Measurements from ENCODE around the gene MTA3.
A peak's percentile ranks its signal among the peaks of the same experiment; 100 is the strongest.
"Not testable (repeated sequence)": the region's sequence is repeated elsewhere in the genome, so short reads cannot be mapped to it uniquely, and the experiment has no call there.

The MTA3 gene

DNA sequence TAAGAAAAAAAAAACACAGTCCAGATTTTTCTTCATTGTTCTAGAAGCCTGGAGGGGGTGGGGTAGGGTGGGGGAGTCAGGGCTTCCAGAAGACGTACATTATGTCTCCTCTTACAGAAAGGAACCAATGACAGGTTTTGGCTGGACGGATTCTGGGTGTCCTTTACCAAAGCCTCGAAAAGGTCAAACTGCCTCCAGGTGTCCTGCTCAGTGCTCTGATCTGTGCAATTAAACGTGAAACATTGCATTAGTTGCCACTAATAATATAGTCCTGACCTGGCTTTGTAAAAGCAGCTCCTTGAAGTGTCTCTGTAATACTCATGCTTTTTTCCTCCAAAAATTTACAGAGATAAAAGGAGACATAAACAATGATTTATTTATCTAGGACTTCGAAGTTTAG lies 11.1 kb upstream of the MTA3 start:
- Mint-ChIP-seq H3K4me3 (no peak overlapping the region), H3K4me1 (ENCODE audit: low read depth) (no peaks in the 10 kb centered on the region), H3K27ac (no peak overlapping the region), H3K36me3 (no peaks in the 10 kb centered on the region), H3K9me3 (ENCODE audit: low read depth) (no peaks in the 10 kb centered on the region), H3K27me3 (no peaks in the 10 kb centered on the region)

DNA sequence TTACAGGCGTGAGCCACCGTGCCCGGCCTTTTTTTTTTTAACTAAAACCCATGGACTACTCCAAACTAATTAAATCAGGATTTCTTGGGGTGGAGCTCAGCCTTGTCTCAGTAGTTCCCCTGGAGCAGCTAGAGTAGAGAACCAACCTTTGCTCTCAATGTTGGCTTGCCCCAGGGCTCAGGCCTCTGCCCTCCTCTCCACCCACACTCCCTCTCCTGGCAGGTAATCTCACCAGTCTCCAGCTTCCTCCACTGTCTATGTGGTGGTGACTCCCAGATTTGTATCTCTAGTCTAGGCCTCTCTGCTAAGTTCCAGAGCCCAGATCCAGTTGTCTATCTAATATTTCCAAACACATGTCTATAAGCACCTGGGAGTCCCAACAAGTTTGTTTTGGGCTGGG lies 9.6 kb upstream of the MTA3 start:
- Mint-ChIP-seq H3K36me3 (no peaks in the 10 kb centered on the region), H3K27me3 (no peaks in the 10 kb centered on the region), H3K4me3 (no peak overlapping the region), H3K4me1 (ENCODE audit: low read depth) (no peaks in the 10 kb centered on the region), H3K9me3 (ENCODE audit: low read depth) (no peaks in the 10 kb centered on the region), H3K27ac (no peak overlapping the region)

DNA sequence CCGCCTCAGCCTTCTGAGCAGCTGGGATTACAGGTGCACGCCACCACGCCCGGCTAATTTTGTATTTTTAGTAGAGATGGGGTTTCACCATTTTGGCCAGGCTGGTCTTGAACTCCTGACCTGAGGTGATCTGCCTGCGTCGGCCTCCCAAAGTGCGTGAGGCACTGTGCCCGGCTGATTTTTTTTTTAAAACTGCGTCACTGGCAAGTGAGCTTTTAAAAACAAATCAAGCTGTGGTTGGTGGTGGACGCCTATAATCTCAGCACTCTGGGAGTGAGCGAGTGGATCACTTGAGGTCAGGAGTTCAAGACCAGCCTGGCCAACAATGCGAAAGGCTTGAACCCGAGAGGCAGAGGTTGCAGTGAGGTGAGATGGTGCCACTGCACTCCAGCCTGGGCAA lies 8.3 kb upstream of the MTA3 start:
- not testable (repeated sequence) for H3K27ac Mint-ChIP-seq; H3K36me3 Mint-ChIP-seq; H3K27me3 Mint-ChIP-seq; H3K4me3 Mint-ChIP-seq; H3K9me3 Mint-ChIP-seq (ENCODE audit: low read depth); H3K4me1 Mint-ChIP-seq (ENCODE audit: low read depth)

DNA sequence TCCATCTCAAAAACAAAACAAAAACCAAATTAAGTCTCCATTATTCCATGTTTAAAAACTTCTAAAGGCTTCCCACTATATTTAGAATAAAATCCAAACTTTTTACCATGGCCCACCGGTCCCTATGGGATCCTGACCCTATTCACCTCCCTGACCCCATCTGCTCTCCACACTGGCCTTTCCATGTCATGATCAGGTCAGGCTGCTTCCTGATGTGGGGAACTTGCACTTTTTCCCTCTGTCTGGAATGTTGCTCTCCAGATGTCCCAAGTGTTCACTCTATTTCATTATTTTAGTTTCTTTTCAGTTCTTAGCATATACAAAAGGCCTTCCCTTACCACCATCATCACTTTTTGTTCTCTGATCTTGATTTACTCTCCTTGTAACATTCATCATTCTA lies 7.5 kb upstream of the MTA3 start:
- H3K27me3 Mint-ChIP-seq, result no peaks in the 10 kb centered on the region
- no peaks in the 10 kb centered on the region for H3K36me3 Mint-ChIP-seq
- no peak overlapping the region for H3K27ac Mint-ChIP-seq
- H3K4me1 Mint-ChIP-seq (ENCODE audit: low read depth), result no peaks in the 10 kb centered on the region
- H3K9me3 Mint-ChIP-seq (ENCODE audit: low read depth), result no peaks in the 10 kb centered on the region
- no peak overlapping the region for H3K4me3 Mint-ChIP-seq

DNA sequence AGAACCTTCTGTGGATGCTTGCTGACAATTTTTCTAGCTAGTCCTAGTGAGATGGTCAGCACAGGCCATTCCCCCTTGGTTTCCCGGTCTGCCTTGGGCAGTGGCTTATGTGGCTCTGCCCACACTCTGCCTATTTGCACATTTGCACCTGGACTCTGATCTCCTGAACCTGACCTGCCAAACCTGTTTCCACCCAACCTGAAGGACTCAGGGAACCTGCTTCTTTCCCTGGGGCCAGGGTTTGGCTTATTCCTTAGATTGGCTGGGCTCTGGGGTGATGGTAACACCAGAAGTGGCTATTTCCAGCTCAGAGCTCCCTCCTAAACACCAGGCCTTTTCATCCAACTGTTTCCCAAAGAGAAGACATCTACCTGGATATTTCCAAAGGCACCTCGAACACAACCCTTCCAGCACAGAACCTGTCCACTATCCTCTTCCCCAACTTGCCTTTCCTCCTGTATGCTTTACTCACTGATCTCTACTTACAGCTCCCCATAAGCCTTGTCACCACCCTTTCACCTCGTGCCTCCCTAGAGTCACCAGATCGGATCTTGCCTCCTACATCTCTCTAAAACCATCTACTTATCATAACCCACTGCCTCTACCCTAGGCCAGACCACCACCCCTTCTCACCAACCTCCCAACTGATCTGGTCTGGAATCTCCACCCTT lies 5.8 kb upstream of the MTA3 start:
- H3K27me3 Mint-ChIP-seq, result no peaks in the 10 kb centered on the region
- H3K4me1 Mint-ChIP-seq (ENCODE audit: low read depth), result peaks cover 17% of the 10 kb centered on the region
- no peaks in the 10 kb centered on the region for H3K36me3 Mint-ChIP-seq
- no peak overlapping the region for H3K27ac Mint-ChIP-seq
- no peaks in the 10 kb centered on the region for H3K9me3 Mint-ChIP-seq (ENCODE audit: low read depth)
- H3K4me3 Mint-ChIP-seq, result no peak overlapping the region

DNA sequence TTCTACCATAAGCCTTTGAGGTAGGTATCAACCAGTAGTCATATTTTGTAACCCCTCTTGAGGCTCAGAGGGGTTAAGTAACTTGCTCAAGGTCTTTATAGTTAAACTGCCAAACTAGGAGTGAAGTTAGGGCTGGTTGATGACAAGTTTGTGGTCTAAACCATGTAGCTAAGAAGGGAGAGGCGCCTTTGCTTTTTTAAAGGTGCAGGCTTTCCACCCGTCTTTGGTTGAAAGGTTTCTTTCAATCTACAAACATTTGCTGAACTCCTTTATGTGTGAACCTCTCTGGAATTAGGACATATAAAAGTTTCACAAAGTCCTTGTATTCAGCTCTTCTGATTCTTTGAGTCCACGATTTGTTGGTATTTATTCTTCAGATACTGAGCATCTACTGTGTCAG lies 2.4 kb upstream of the MTA3 start:
- Mint-ChIP-seq H3K27ac (peak overlapping the region; percentile 13), H3K27me3 (no peaks in the 10 kb centered on the region)

DNA sequence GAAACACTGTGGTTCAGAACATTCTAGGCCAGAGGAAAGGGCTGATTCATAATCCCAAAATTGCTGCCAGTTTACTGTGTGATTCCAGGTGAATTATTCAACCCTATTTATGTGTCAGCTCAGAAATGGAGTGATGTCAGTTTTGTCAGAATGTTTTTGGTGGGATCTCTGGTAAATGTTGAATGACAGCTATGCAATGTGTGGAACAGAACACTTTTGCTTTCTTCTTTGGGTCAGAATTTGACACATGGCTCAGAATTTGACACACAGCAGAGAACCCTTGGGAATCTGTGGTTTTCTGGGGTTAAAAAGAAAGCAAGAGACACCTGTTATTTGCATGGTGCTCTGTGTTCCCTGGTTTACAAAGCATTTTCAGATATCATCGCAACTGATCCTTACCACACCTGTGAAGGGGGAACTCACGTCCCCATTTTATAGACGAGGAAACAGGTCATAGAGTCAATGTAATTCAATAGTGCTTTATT lies 1.6 kb upstream of the MTA3 start:
- H3K27ac Mint-ChIP-seq, result peak overlapping the region; percentile 13

More for the DNA sequence above, 2.4 kb upstream of the MTA3 start:
- Mint-ChIP-seq H3K36me3 (no peaks in the 10 kb centered on the region), H3K4me1 (ENCODE audit: low read depth) (peaks cover 31% of the 10 kb centered on the region), H3K9me3 (ENCODE audit: low read depth) (no peaks in the 10 kb centered on the region), H3K4me3 (no peak overlapping the region)

DNA sequence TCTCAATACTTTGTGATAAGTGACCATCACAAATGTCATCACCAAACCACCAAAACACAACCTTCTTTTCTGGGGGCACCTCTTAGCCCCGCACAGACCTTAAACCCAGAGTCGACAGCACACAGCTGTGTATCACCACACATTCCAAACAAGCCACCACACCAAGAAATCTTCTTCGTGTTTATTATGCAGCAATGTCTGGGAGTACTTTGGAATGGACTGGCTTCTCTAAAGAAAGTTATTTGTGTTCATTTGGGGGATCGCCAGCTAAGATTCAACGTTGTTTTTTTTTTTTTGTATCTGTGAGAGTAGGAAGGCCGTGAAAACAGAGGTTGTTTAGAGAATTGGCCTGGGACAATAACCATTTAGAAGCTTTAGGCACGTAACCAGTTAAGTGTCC lies 1.1 kb upstream of the MTA3 start:
- H3K27me3 Mint-ChIP-seq, result no peaks in the 10 kb centered on the region
- H3K4me1 Mint-ChIP-seq (ENCODE audit: low read depth), result peaks cover 31% of the 10 kb centered on the region
- H3K9me3 Mint-ChIP-seq (ENCODE audit: low read depth), result no peaks in the 10 kb centered on the region
- peak overlapping the region; percentile 77 for H3K4me3 Mint-ChIP-seq
- peak overlapping the region; percentile 13 for H3K27ac Mint-ChIP-seq
- H3K36me3 Mint-ChIP-seq, result no peaks in the 10 kb centered on the region

More for the DNA sequence above, 1.6 kb upstream of the MTA3 start:
- no peaks in the 10 kb centered on the region for H3K36me3 Mint-ChIP-seq
- H3K27me3 Mint-ChIP-seq, result no peaks in the 10 kb centered on the region
- no peaks in the 10 kb centered on the region for H3K9me3 Mint-ChIP-seq (ENCODE audit: low read depth)
- H3K4me1 Mint-ChIP-seq (ENCODE audit: low read depth), result peaks cover 31% of the 10 kb centered on the region
- peak overlapping the region; percentile 77 for H3K4me3 Mint-ChIP-seq

DNA sequence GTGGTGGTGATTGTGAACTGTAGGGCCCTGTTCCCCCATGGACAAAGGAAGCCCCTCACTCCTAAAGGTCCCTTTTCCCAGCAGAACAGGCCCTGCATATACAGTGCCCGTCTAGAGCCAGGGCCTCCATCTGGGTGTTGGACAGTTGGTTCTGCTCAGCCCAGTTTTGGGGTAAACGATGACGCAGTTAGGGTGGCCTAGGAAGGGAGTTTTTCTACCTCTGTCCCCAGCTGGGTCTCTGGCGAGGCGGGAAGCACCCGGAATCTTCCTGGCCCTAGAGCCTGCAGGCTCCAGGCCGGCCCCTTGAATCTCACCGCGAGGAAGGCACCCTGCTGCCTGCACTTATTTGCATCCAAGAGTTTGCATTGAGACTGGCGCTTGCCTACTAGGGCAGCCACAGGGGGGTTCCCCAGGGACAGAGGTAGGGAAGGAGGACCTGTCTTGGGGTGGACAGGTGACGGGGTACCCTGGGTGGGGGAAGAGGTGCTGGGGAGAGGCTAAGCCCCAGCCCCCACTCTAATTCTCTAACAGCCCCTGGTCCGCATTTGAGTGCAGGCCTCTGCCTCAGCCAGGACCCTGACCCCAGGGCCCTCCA lies 529 bp upstream of the MTA3 start:
- no peaks in the 10 kb centered on the region for H3K9me3 Mint-ChIP-seq (ENCODE audit: low read depth)
- peak overlapping the region; percentile 73 for H3K27ac Mint-ChIP-seq
- H3K36me3 Mint-ChIP-seq, result no peaks in the 10 kb centered on the region
- H3K4me1 Mint-ChIP-seq (ENCODE audit: low read depth), result peaks cover 31% of the 10 kb centered on the region
- peak overlapping the region; percentile 77 for H3K4me3 Mint-ChIP-seq
- no peaks in the 10 kb centered on the region for H3K27me3 Mint-ChIP-seq

DNA sequence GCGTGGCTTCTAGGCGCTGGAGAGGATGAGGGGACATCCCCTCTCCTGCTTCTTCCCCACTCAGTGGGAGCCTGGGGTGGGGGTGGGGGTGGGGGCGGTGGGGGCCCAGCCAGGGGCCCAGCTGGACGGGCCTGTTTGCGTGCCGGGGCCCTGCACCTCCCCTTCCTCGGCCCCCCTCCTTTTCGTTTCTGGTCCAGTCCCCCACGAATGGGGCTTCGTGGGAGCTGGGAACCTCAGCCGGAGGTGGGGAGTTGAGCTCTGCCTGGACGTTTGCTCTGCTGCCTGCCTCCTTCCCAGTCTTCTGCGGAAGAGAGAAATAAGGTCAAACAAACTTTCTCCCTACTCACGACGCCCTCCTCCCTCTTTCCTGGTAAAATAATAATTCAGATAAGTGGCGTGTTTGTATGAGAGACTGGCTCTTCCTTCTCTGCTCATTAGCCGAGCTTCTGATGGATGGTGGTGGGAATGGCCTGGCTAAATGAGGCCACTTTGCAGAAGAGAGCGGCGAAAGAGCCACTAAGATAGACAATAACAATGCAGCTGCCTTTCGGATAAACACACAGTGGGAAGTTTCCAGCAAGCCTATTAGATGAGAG lies 782 bp downstream of the MTA3 start:
- H3K27me3 Mint-ChIP-seq, result no peaks in the 10 kb centered on the region
- peaks cover 2% of the 10 kb centered on the region for H3K36me3 Mint-ChIP-seq
- peak overlapping the region; percentile 95 for H3K4me3 Mint-ChIP-seq
- H3K4me1 Mint-ChIP-seq (ENCODE audit: low read depth), result peaks cover 33% of the 10 kb centered on the region
- no peaks in the 10 kb centered on the region for H3K9me3 Mint-ChIP-seq (ENCODE audit: low read depth)
- peak overlapping the region; percentile 98 for H3K27ac Mint-ChIP-seq

DNA sequence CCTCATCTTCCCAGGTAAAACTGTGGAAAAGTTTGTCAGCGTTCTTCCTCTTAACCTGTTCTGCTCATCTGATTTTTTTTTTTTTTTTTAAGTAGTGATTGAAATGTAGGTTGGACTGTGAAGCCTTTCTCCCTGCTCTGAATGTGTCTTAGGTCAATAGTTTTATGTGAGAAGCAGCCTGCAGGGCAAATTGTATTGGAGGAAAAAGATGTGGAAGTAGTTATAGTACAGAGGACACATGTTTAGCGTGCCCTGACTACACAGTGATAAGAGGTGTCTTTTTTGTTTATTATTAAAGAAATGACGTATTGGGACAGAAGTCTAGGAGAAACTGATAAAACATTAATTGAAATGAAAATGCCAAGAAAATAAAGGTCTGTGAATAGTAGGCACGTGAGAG lies 1.5 kb downstream of the MTA3 start:
- H3K36me3 Mint-ChIP-seq, result peaks cover 2% of the 10 kb centered on the region
- no peaks in the 10 kb centered on the region for H3K9me3 Mint-ChIP-seq (ENCODE audit: low read depth)
- H3K4me1 Mint-ChIP-seq (ENCODE audit: low read depth), result peaks cover 38% of the 10 kb centered on the region
- H3K27ac Mint-ChIP-seq, result peak overlapping the region; percentile 82
- H3K4me3 Mint-ChIP-seq, result peak overlapping the region; percentile 95
- no peaks in the 10 kb centered on the region for H3K27me3 Mint-ChIP-seq

DNA sequence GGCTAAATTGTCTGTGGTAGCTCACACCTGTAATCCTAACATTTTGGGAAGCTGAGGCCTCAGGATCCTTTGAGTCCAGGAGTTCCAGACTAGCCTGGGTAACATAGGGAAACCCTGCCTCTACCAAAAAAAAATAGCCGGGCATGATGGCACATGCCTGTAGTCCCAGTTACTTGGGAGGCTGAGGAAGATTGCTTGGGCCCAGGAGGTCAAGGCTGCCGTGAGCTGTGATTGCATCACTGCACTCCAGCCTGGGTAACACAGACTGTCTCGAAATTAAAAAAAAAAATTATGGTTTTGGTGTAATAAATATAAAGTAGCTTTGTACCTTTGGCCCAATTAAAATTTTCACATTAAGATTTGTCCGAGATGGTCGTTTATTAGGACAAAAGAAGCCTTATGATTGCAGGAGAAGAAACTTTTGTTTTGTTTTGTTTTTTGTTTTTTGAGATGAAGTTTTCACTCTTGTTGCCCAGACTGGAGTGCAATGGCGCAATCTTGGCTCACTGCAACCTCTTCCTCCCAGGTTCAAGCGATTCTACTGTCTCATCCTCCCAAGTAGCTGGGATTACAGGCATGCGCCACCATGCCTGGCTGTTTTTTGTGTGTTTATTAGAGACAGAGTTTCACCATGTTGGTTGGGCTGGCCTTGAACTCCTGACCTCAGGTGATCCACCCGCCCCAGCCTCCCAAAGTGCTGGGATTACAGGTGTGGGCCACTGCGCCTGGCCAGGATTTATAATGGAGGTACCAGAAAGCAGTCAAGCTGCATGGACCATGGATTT lies 4.1 kb downstream of the MTA3 start:
- H3K4me3 Mint-ChIP-seq, result no peak overlapping the region
- H3K4me1 Mint-ChIP-seq (ENCODE audit: low read depth), result peaks cover 43% of the 10 kb centered on the region
- no peaks in the 10 kb centered on the region for H3K9me3 Mint-ChIP-seq (ENCODE audit: low read depth)
- H3K27me3 Mint-ChIP-seq, result no peaks in the 10 kb centered on the region
- no peak overlapping the region for H3K27ac Mint-ChIP-seq
- peaks cover 4% of the 10 kb centered on the region for H3K36me3 Mint-ChIP-seq

DNA sequence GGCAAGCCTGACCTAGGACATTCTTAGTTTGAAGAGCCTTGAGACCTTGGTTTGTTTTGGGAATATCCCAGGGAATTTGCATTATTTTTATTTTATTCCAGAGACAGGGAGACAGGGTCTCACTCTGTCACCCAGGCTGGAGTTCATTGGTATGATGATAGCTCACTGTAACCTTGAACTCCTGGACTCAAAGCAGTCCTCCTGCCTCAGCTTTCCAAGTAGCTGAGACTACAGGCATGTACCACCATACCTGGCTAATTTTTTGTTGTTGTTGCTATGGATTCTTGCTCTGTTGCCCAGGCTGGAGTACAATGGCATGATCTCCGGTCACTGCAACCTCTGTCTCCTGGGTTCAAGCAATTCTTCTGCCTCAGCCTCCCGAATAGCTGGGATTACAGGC lies 4.8 kb downstream of the MTA3 start:
- Mint-ChIP-seq H3K27me3 (no peaks in the 10 kb centered on the region), H3K4me3 (no peak overlapping the region), H3K9me3 (ENCODE audit: low read depth) (no peaks in the 10 kb centered on the region), H3K36me3 (peaks cover 4% of the 10 kb centered on the region), H3K27ac (no peak overlapping the region), H3K4me1 (ENCODE audit: low read depth) (peaks cover 37% of the 10 kb centered on the region)

DNA sequence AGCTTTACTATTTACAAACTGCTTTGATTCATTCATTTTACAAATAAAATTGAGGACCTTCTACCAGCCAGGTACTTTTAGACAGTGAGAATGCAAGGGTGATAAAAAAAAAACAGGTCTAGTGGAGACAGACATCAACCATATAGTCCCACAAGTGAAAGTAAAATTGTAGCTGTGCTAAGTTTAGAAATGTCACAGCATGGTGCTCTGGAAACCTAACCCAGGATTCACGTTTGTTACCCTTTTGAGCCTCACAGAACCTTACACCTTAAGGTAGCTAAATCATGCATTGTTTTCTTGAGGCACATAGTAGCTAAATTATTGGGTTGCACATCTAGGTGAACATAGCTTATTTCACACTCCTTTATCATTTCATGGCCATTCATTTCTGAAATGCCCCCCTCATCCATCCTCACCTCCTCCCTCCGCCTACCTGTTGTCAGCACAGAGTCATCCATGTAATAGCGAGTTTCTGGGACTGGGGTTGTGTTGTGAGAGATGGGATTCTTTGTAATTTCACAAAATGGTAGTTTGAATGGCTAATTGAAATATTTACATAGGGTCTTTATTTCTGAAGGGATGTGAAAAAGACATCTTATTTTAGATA lies 7.1 kb downstream of the MTA3 start:
- H3K36me3 Mint-ChIP-seq, result peaks cover 8% of the 10 kb centered on the region
- peaks cover 33% of the 10 kb centered on the region for H3K4me1 Mint-ChIP-seq (ENCODE audit: low read depth)
- no peaks in the 10 kb centered on the region for H3K27me3 Mint-ChIP-seq
- peak overlapping the region; percentile 59 for H3K27ac Mint-ChIP-seq
- H3K4me3 Mint-ChIP-seq, result peak overlapping the region; percentile 8
- H3K9me3 Mint-ChIP-seq (ENCODE audit: low read depth), result no peaks in the 10 kb centered on the region

DNA sequence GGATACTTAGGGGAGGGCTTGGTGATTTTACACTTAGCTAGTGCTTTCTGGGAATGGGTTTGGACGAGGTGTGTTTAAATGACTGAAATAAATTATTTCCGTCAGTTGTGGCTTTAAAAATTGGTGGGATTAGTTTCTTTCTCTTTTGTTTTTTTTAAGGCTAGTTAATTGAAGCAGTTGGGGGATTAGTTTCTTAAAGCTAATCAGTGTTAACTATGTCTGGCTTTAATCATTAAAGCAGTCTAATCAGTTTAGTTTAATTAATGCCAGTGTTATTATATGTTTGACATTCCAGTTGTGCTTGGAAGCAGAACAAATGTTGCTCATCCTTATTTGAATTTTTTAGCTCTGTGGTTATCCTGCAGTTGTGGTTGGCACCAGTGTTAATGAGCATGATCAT lies 10.2 kb downstream of the MTA3 start:
- H3K36me3 Mint-ChIP-seq, result peaks cover 14% of the 10 kb centered on the region
- H3K27me3 Mint-ChIP-seq, result no peaks in the 10 kb centered on the region
- peaks cover 31% of the 10 kb centered on the region for H3K4me1 Mint-ChIP-seq (ENCODE audit: low read depth)
- H3K9me3 Mint-ChIP-seq (ENCODE audit: low read depth), result no peaks in the 10 kb centered on the region
- H3K4me3 Mint-ChIP-seq, result no peak overlapping the region
- H3K27ac Mint-ChIP-seq, result no peak overlapping the region

All from activated naive CD8-positive, alpha-beta T cell (primary cell).